ENCODE results near the gene ZP2. TPM values are rescaled to one million over a fixed set of nuclear protein-coding genes. Genes with fewer than 3 reads are reported as not detected.

Gene ZP2
- total and polyA plus RNA-seq, 9 of the 15 experiments (the other 6 are each of a cell fraction or from before 2014, with no cell fraction given) = not detected

DNA sequence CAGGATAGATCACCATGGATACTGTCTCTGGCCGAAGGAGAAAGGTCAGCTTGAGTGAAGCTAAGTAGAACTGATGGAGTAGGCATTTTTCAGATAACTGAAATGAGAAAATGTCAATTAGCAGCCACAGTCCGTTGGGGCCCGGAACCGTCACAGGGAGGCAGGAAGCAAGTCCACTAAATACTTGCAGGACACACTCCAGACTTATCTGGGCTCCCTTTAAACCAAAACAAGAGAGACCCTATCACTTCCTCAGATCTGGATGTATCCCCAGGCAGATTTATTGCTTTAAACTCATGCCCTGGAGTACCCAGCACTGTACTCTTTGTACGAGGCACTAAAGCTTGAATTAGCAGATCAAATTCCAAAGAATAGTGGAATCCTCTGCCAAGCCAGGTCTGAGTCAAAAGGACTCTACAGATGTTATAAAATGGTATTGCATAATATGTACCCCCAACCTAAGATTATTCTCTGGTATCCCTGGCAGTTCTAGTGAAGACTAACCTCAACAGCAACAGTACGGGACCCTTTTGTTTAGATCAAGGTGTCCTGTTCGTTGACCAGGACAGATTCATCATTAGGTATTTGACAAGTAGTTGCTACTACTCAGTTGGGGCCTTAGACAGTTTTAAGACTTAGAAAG, 8.1 kb downstream of the ZP2 start (continued):
- TF ChIP-seq SOX6 (IDR thresholded peaks at IDR 0.05) (no peak), SMAD4 (CRISPR knock-in tag; conservative IDR thresholded peaks at IDR 0.05) (0 out of 2 replicates have a peak, but pooled peaks have one; percentile 15), ZNF133 (CRISPR knock-in tag; IDR thresholded peaks at IDR 0.05) (no peak), ZNF354B (CRISPR knock-in tag; IDR thresholded peaks at IDR 0.05) (no peak), CCAR2 (IDR thresholded peaks at IDR 0.05; ENCODE audit: low read depth, low read length) (no peak), ZSCAN29 (IDR thresholded peaks at IDR 0.05) (no peak), RBM22 (IDR thresholded peaks at IDR 0.05; ENCODE audit: low read depth, low read length, poor library complexity, severe bottlenecking) (no peak), ZNF696 (CRISPR knock-in tag; conservative IDR thresholded peaks at IDR 0.05) (no peak), SRSF1 (IDR thresholded peaks at IDR 0.05; ENCODE audit: low read depth, low read length) (no peak), ZBTB8A (IDR thresholded peaks at IDR 0.05; ENCODE audit: partially characterized antibody) (no peak)
- TF ChIP-seq, protein P1, sequence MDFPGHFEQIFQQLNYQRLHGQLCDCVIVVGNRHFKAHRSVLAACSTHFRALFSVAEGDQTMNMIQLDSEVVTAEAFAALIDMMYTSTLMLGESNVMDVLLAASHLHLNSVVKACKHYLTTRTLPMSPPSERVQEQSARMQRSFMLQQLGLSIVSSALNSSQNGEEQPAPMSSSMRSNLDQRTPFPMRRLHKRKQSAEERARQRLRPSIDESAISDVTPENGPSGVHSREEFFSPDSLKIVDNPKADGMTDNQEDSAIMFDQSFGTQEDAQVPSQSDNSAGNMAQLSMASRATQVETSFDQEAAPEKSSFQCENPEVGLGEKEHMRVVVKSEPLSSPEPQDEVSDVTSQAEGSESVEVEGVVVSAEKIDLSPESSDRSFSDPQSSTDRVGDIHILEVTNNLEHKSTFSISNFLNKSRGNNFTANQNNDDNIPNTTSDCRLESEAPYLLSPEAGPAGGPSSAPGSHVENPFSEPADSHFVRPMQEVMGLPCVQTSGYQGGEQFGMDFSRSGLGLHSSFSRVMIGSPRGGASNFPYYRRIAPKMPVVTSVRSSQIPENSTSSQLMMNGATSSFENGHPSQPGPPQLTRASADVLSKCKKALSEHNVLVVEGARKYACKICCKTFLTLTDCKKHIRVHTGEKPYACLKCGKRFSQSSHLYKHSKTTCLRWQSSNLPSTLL (IDR thresholded peaks at IDR 0.05) = no peak
- TF ChIP-seq, protein P2, sequence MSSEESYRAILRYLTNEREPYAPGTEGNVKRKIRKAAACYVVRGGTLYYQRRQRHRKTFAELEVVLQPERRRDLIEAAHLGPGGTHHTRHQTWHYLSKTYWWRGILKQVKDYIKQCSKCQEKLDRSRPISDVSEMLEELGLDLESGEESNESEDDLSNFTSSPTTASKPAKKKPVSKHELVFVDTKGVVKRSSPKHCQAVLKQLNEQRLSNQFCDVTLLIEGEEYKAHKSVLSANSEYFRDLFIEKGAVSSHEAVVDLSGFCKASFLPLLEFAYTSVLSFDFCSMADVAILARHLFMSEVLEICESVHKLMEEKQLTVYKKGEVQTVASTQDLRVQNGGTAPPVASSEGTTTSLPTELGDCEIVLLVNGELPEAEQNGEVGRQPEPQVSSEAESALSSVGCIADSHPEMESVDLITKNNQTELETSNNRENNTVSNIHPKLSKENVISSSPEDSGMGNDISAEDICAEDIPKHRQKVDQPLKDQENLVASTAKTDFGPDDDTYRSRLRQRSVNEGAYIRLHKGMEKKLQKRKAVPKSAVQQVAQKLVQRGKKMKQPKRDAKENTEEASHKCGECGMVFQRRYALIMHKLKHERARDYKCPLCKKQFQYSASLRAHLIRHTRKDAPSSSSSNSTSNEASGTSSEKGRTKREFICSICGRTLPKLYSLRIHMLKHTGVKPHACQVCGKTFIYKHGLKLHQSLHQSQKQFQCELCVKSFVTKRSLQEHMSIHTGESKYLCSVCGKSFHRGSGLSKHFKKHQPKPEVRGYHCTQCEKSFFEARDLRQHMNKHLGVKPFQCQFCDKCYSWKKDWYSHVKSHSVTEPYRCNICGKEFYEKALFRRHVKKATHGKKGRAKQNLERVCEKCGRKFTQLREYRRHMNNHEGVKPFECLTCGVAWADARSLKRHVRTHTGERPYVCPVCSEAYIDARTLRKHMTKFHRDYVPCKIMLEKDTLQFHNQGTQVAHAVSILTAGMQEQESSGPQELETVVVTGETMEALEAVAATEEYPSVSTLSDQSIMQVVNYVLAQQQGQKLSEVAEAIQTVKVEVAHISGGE (CRISPR knock-in tag; IDR thresholded peaks at IDR 0.05) = no peak
- TF ChIP-seq, protein P3, sequence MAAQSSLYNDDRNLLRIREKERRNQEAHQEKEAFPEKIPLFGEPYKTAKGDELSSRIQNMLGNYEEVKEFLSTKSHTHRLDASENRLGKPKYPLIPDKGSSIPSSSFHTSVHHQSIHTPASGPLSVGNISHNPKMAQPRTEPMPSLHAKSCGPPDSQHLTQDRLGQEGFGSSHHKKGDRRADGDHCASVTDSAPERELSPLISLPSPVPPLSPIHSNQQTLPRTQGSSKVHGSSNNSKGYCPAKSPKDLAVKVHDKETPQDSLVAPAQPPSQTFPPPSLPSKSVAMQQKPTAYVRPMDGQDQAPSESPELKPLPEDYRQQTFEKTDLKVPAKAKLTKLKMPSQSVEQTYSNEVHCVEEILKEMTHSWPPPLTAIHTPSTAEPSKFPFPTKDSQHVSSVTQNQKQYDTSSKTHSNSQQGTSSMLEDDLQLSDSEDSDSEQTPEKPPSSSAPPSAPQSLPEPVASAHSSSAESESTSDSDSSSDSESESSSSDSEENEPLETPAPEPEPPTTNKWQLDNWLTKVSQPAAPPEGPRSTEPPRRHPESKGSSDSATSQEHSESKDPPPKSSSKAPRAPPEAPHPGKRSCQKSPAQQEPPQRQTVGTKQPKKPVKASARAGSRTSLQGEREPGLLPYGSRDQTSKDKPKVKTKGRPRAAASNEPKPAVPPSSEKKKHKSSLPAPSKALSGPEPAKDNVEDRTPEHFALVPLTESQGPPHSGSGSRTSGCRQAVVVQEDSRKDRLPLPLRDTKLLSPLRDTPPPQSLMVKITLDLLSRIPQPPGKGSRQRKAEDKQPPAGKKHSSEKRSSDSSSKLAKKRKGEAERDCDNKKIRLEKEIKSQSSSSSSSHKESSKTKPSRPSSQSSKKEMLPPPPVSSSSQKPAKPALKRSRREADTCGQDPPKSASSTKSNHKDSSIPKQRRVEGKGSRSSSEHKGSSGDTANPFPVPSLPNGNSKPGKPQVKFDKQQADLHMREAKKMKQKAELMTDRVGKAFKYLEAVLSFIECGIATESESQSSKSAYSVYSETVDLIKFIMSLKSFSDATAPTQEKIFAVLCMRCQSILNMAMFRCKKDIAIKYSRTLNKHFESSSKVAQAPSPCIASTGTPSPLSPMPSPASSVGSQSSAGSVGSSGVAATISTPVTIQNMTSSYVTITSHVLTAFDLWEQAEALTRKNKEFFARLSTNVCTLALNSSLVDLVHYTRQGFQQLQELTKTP (IDR thresholded peaks at IDR 0.05; ENCODE audit: low read depth in 1 of 2, partially characterized antibody in 2 of 2) = no peak
- TF ChIP-seq, protein P4, sequence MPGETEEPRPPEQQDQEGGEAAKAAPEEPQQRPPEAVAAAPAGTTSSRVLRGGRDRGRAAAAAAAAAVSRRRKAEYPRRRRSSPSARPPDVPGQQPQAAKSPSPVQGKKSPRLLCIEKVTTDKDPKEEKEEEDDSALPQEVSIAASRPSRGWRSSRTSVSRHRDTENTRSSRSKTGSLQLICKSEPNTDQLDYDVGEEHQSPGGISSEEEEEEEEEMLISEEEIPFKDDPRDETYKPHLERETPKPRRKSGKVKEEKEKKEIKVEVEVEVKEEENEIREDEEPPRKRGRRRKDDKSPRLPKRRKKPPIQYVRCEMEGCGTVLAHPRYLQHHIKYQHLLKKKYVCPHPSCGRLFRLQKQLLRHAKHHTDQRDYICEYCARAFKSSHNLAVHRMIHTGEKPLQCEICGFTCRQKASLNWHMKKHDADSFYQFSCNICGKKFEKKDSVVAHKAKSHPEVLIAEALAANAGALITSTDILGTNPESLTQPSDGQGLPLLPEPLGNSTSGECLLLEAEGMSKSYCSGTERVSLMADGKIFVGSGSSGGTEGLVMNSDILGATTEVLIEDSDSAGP (CRISPR knock-in tag; IDR thresholded peaks at IDR 0.05) = no peak
